NCI-H82 (cell line): Measurements from ENCODE around the gene AKAP8.
"Not testable (repeated sequence)": the region's sequence is repeated elsewhere in the genome, so short reads cannot be mapped to it uniquely, and the experiment has no call there.

Experiments used
- DNase-seq: peaks from one replicate; lab custom pipeline; 2025; lab: John Stamatoyannopoulos, UW

Gene AKAP8

GRCh38 chr19:15404097-15404779, 24.7 kb upstream of the AKAP8 start:
- no peak for DNase-seq

DNA sequence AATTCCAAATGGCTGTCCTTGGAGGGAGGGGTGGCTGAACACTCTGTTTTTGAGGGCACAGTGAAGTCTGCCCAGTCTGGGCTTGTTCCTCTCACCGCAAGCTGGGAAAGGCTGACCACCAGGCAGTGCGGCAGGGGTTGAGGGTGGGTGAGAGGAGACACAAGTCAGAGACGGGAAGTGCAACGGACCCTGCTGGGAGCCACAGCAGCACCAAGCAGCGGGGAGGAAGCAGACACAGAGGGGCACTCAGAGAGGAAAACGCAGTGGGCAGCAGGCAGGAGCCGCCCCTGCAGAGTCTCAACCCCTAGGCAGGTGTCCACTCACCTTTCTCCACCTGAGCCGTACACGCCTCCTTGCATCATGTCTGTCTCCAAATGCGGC, 23.6 kb upstream of the AKAP8 start:
- DNase-seq: no peak

- no peak for DNase-seq
Observed at GRCh38 chr19:15402411-15403150, 23.0 kb upstream of the AKAP8 start.

GRCh38 chr19:15401397-15401710, 21.8 kb upstream of the AKAP8 start:
- DNase-seq: no peak

DNA sequence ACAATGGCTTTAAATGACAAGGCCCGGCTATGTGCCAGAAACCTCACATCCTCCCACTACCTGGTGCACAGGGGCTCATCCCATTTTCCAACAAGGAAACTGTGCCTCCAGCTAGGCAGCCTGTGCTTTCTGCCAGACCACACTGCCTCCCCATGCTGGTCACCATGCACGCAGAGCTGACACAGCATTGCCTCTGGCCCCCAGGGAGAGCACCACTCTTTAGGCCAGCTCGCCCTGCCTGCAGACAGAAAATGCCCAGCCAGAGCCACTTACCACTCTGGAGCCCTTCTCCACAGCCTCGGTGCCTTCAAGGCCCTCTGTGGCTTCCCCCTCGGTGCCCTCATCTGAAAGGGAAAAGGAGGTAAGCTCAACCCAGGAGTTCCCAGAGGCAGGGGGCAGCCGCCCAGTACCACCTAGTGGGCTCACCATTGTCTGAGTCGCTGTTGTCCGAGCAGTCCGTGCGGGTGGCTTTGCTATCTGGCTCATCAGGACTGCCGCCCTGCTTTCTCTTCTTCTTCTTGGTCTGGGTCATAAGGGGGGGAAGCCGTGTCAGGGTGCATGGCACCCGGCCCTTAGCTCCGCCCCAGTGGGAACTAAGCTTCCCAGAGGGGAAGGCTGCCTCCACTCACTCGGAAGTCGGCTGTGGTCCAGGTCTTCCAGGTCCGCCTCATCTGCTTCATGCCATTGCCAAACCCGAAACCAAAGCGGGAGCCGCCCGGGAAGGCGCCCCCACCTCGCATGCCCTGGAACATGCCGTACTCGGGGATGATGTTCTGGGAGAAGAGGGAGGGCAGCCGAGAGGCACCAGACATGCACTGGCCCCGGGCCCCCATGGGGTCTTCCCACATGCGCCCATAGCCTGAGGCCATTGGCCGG, 21.2 kb upstream of the AKAP8 start:
- DNase-seq: no peak

- no peak for DNase-seq
Observed at GRCh38 chr19:15399635-15400034, 20.0 kb upstream of the AKAP8 start.

GRCh38 chr19:15399234-15399515, 19.6 kb upstream of the AKAP8 start:
- DNase-seq: no peak

DNA sequence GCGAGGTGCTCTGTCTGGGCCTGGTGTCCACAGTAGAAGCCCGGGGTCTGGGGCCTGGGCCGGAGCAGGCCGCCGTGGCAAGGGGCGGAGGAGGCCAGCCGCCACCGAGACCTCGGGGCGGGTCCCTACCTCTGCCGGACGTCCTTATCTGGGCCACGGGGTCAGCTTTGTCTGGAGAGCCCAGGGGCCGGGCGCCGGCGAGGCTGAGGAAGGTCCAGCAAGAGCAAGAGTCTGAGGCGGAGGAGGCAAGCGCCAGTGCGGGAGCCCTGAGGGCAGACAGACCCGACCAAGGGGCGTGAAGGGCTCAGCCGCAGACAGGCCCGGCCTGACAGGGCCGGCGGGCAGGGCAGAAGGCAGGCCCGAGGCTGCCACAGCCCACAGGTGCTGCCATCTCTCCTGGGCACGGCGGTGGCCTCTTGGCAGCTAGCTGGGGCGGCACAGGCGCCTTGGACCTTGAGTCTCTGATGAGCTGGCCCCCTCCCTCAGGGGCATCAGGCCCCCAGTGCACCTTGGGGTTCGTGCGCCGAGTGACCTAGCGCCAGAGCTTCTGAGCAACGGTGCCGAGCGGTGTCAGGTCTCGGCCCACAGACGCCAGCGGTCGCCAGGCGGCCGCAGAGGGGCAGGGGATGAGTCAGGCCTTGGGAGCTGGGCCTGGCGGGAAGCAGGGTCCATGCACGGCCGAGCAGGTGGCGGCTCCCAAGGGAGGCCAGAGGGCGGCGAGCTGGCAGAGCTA, 19.1 kb upstream of the AKAP8 start:
- DNase-seq: no peak

GRCh38 chr19:15397782-15398181, 18.2 kb upstream of the AKAP8 start:
- DNase-seq: no peak

- DNase-seq: no peak
Observed at GRCh38 chr19:15397236-15397635, 17.6 kb upstream of the AKAP8 start.

DNA sequence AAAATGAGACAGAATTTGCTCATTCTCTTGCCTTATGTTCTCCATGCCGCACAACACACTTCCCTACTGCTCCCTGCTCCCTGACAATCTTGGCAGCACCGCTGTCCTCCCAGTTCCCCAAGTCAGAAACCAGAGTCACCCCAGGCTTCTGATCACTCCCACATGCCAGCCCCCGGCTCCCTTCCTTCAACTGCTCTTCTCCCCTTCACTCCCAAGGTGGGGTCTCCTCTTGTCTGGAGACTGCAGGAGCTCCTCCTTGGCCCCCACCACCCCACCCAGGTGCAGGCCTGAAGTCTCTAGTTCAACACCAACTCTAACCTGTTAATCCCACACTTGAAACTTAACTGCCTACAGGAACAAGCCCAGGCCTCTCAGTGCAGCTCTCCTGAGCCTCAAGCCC, 16.8 kb upstream of the AKAP8 start:
- DNase-seq: no peak

DNA sequence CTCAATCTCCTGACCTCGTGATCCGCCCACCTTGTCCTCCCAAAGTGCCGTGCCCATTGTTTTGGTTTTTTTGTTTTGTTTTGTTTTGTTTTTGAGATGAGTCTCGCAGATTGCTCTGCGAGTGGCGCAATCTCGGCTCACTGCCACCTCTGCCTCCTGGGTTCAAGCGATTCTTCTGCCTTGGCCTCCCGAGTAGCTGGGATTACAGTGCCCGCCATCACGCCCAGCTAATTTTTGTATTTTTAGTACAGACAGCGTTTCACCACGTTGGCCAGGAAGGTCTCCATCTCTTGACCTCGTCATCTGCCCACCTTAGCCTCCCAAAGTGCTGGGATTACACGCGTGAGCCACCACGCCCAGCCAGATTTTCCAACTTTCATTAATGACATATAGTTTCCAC, 15.7 kb upstream of the AKAP8 start:
- DNase-seq: not testable (repeated sequence)

GRCh38 chr19:15394426-15394825, 14.8 kb upstream of the AKAP8 start:
- no peak for DNase-seq

GRCh38 chr19:15393963-15394362, 14.4 kb upstream of the AKAP8 start:
- DNase-seq: no peak

GRCh38 chr19:15390814-15391213, 11.2 kb upstream of the AKAP8 start:
- DNase-seq: no peak

- DNase-seq: no peak
Observed at GRCh38 chr19:15381864-15382263, 2.3 kb upstream of the AKAP8 start.

GRCh38 chr19:15381429-15381828, 1.8 kb upstream of the AKAP8 start:
- DNase-seq: no peak

GRCh38 chr19:15379999-15380647, 536 bp upstream of the AKAP8 start:
- DNase-seq: peak; percentile 93

- DNase-seq: peak; percentile 70
Observed at GRCh38 chr19:15378534-15379082, 979 bp downstream of the AKAP8 start.

DNA sequence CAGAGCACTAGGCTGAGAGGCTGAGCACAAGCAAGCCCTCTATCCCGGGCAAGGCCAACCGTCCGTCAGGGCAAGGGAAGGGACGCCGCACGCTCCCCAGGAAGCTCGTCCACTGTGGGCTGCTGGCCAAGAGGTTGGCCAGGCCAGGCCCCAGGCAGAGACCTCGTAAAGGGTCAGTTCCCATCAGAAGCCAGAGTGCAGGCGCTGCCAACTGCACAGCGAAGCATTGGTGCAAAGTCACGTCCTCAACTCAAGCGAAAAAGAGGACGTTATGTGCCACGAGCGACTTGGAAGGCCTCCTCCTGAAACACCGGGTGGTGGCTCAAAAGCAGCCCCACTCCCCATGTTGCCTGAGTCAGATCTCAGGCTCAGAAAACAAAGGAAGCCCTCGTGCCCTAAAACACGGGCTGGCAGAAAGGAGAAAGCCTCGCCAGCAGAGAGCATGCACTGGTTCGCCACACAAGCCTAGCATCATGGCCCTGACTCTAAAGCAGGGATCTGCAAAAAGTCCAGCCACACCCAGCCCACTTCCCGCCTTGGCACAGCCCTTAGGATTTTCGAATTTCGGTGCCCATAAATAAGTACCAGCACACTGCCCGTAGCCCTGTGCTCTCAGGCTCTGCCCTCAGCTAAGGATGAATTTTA, 4.7 kb downstream of the AKAP8 start:
- no peak for DNase-seq

DNA sequence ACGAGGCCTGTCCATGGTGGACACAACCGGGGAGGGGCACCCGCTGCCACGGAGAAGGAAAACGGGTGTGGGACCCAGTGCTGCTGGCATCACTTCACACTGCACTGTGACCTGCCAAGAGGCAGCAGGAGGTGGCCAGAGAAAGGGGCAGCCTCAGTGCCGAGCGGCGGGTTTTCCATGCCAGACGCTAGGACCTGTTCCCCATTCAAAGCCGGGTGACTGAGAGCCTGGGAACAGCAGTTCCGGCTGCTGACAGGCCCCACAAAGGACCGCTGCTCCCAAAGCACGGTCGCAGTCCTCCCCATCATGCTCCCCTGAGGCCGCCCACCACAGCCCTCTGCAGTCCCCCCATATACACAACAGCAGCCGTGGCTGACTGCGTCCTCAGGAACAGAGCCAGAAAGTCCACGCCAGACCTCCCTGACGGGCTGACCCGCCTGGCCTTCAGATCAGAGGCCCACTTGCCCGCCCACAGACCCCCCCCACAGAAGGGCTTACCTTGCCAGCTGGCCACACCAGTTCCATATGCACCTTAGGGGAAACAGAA, 5.4 kb downstream of the AKAP8 start:
- DNase-seq: no peak
